GM13976 (cell line): ENCODE data around the gene CCDC57.
"Not testable (repeated sequence)": the region's sequence is repeated elsewhere in the genome, so short reads cannot be mapped to it uniquely, and the experiment has no call there.

Experiments
- DNase-seq: peaks from one replicate; pipeline ENCODE4 v3.0.0; 2012; ENCODE audit warnings: low spot score
- CTCF ChIP-seq: IDR thresholded peaks from 2 replicates; pipeline ENCODE4 v1.5.1; 2012; ENCODE audit warnings: borderline replicate concordance, mild to moderate bottlenecking; ENCODE audit not compliant: insufficient read depth; ENCODE audit errors: extremely low read depth, missing control alignments, control extremely low read depth
- in situ Hi-C: fragments of 300-500 bp; cut with MboI; formaldehyde crosslinking; loops from one replicate; pipeline ENCODE4 v1.12.0; 2022; ENCODE audit warnings: low sequenced_read_pairs, mixed read lengths, inconsistent platforms; ENCODE audit not compliant: unreplicated experiment

The CCDC57 gene

GRCh38 chr17:82213251-82214011, 789 bp upstream of the CCDC57 start:
- no peak for TF ChIP-seq CTCF
- peak; percentile 76 for DNase-seq
- in situ Hi-C loops: no loop called here

- DNase-seq, in situ Hi-C loops: not testable (repeated sequence)
Observed at GRCh38 chr17:82210655-82211054, 2.0 kb downstream of the CCDC57 start.

- TF ChIP-seq CTCF: peak; percentile 82
- in situ Hi-C loops: no loop called here
- DNase-seq: peak; percentile 90
Observed at GRCh38 chr17:82205720-82206508, 6.7 kb downstream of the CCDC57 start.

- TF ChIP-seq CTCF: no peak
- no peak for DNase-seq
- in situ Hi-C loops: no loop called here
Observed at GRCh38 chr17:82204831-82205719, 7.6 kb downstream of the CCDC57 start.

GRCh38 chr17:82203920-82204319, 8.7 kb downstream of the CCDC57 start:
- TF ChIP-seq CTCF: no peak
- in situ Hi-C loops: no loop called here
- no peak for DNase-seq

GRCh38 chr17:82202981-82203380, 9.7 kb downstream of the CCDC57 start:
- in situ Hi-C loops: no loop called here
- no peak for DNase-seq
- TF ChIP-seq CTCF: no peak

- in situ Hi-C loops: no loop called here
- TF ChIP-seq CTCF: no peak
- no peak for DNase-seq
Observed at GRCh38 chr17:82201498-82201910, 11.1 kb downstream of the CCDC57 start.
